Stomach (tissue), 4 donors: Measurements from ENCODE around the gene DBN1.

Experiments used
- CTCF ChIP-seq, 7 experiments: fragments of 450-650 bp in 4 of 7; fragments of 200-600 bp in 3 of 7; sonication (generic) in 3 of 7; IDR thresholded peaks; one replicate each; pipeline ENCODE4 v1.5.1; 2016 to 2019; ENCODE audit warnings: antibody characterized with exemption in 7 of 7, control low read depth in 2 of 7, mild to moderate bottlenecking in 1 of 7
- POLR2A ChIP-seq, 4 donors: fragments of 450-650 bp; IDR thresholded peaks; one replicate each; pipeline ENCODE4 v1.6.1; 2016; ENCODE audit warnings: antibody characterized with exemption in 4 of 4, control low read depth in 2 of 4, mild to moderate bottlenecking in 1 of 4, moderate library complexity in 1 of 4
- POLR2AphosphoS5 ChIP-seq, 3 donors: sonication (generic); formaldehyde crosslinking; IDR thresholded peaks; one replicate each; pipeline ENCODE4 v1.6.1; 2016; ENCODE audit warnings: antibody characterized with exemption in 3 of 3

GRCh38 chr5:177473443-177474001 is at the start of gene DBN1:
- no peak for TF ChIP-seq CTCF (IDR thresholded peaks at IDR 0.05)
- TF ChIP-seq POLR2A (IDR thresholded peaks at IDR 0.05) = no peak
- no peak for TF ChIP-seq POLR2AphosphoS5 (IDR thresholded peaks at IDR 0.05)
